ENCODE data around the gene TRIM7.

Gene TRIM7

GRCh38 chr5:181223058-181223728, 18.2 kb upstream of the TRIM7 start, which contains the start of gene TRIM41:
Gene TRIM41 (plus strand): TSS chr5:181223281. CDS start chr5:181224000, 719 bp downstream.
- Histone ChIP-seq H2AFZ (ENCODE audit: low read depth) (peak within 1 kb of the TSS; percentile 67), H4K20me1 (ENCODE audit: insufficient read depth) (no peaks in the 10 kb centered on the region), H3K4me2 (peak within 1 kb of the TSS; percentile 82), H3K27ac (peak within 1 kb of the TSS; percentile 92), H3K27me3 (ENCODE audit: insufficient read depth, low read depth) (no peaks in the 10 kb centered on the region), H3K79me2 (ENCODE audit: insufficient read depth, low read depth) (no peaks in the 10 kb centered on the region), H3K4me3 (IDR thresholded peaks at IDR 0.05; ENCODE audit: insufficient read depth, low read depth, low read length) (no peak within 1 kb of the TSS), H3K4me1 (ENCODE audit: low read depth, poor library complexity, severe bottlenecking) (peaks cover 8% of the 10 kb centered on the region), H3K36me3 (ENCODE audit: insufficient read depth) (no peaks in the 10 kb centered on the region), H3K9ac (peak within 1 kb of the TSS; percentile 67; the same call in 1 of the 2 replicates)
- TF ChIP-seq CTCF (conservative IDR thresholded peaks at IDR 0.05; ENCODE audit: low read depth, low read length): no peak

- Histone ChIP-seq H3K4me1 (ENCODE audit: low read depth, poor library complexity, severe bottlenecking) (peaks cover 8% of the 10 kb centered on the region), H4K20me1 (ENCODE audit: insufficient read depth) (no peaks in the 10 kb centered on the region), H3K27me3 (ENCODE audit: insufficient read depth, low read depth) (no peaks in the 10 kb centered on the region), H3K36me3 (ENCODE audit: insufficient read depth) (no peaks in the 10 kb centered on the region), H3K9ac (peak overlapping the region; percentile 67; the same call in 1 of the 2 replicates), H3K4me2 (peak overlapping the region; percentile 82), H2AFZ (ENCODE audit: low read depth) (peak overlapping the region; percentile 67; the same call in 1 of the 2 replicates), H3K27ac (peak overlapping the region; percentile 92), H3K4me3 (IDR thresholded peaks at IDR 0.05; ENCODE audit: insufficient read depth, low read depth, low read length) (no peak overlapping the region), H3K79me2 (ENCODE audit: insufficient read depth, low read depth) (no peaks in the 10 kb centered on the region)
- TF ChIP-seq CTCF (conservative IDR thresholded peaks at IDR 0.05; ENCODE audit: low read depth, low read length): no peak
Measured at GRCh38 chr5:181222630-181223057, 17.6 kb upstream of the TRIM7 start.

DNA sequence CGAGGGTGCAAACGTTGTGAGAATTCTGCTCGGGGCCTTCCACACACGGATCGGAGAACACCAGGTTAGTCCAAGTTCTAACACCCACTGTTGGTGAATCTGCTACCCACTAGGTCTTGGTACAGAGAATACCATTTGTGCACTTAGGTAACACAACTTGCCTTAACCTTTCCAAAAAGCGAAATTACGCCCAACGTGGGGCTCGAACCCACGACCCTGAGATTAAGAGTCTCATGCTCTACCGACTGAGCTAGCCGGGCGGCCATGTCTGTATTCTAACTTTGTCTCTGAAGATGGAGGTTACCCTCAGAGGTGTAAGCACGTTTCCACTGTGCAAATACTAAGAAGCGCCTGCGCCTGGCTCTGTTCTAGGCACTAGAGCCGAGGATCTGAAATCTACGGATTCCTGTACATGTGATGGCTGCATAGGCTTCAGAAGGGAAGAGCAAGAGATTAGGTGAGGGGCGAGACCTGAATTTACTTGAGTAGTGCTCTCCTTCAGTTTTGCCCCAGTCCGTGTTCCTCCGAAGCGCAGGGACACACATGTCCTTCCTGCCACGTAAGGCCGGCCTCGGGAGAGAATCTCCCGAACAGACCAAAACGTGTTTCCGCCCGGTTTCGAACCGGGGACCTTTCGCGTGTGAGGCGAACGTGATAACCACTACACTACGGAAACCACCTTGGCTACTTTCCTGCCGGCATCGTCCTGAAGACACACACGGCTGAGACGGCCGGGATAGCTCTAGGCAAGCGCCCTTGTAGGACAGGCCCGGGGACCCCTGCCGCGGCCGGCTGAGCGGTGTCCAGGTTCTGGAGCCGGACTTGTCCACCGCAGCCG, 17.0 kb upstream of the TRIM7 start:
- H2AFZ ChIP-seq (ENCODE audit: low read depth): peak overlapping the region; percentile 67; the same call in 1 of the 2 replicates

More for the DNA sequence above, 17.0 kb upstream of the TRIM7 start:
- Histone ChIP-seq H3K4me3 (IDR thresholded peaks at IDR 0.05; ENCODE audit: insufficient read depth, low read depth, low read length) (no peak overlapping the region), H3K36me3 (ENCODE audit: insufficient read depth) (no peaks in the 10 kb centered on the region), H3K4me2 (peak overlapping the region; percentile 82), H3K27ac (peak overlapping the region; percentile 92), H3K4me1 (ENCODE audit: low read depth, poor library complexity, severe bottlenecking) (peaks cover 8% of the 10 kb centered on the region), H3K79me2 (ENCODE audit: insufficient read depth, low read depth) (no peaks in the 10 kb centered on the region), H3K27me3 (ENCODE audit: insufficient read depth, low read depth) (no peaks in the 10 kb centered on the region), H3K9ac (peak overlapping the region; percentile 67; the same call in 1 of the 2 replicates), H4K20me1 (ENCODE audit: insufficient read depth) (no peaks in the 10 kb centered on the region)
- no peak for TF ChIP-seq CTCF (conservative IDR thresholded peaks at IDR 0.05; ENCODE audit: low read depth, low read length)

Data from KMS-11 (cell line).